HepG2 (cell line): Measurements from ENCODE around the gene KCNH6. TPM values are rescaled to one million over a fixed set of nuclear protein-coding genes. Genes with fewer than 3 reads are reported as not detected.

Experiments used
- BRCA1 ChIP-seq: sonication (generic); formaldehyde crosslinking; IDR thresholded peaks from 2 replicates; pipeline ENCODE4 v1.4.0; 2020; ENCODE audit warnings: missing genetic modification reagents
- FOXM1 ChIP-seq: sonication (generic); formaldehyde crosslinking; IDR thresholded peaks from 2 replicates; pipeline ENCODE4 v1.5.0; 2020; ENCODE audit warnings: missing genetic modification reagents
- HNF4A ChIP-seq: sonication (generic); formaldehyde crosslinking; IDR thresholded peaks from 2 replicates; pipeline ENCODE4 v1.4.0; 2020; ENCODE audit warnings: missing genetic modification reagents
- HNF4G ChIP-seq, 2 experiments: sonication (generic) in 1 of 2; formaldehyde crosslinking in 1 of 2; IDR thresholded peaks; 2 replicates each; pipeline versions ENCODE4 v1.4.0 to v1.6.1; 2011 to 2020; ENCODE audit warnings: borderline replicate concordance in 2 of 2, low read depth in 2 of 2, mild to moderate bottlenecking in 2 of 2, low read length in 1 of 2, missing genetic modification reagents in 1 of 2, moderate library complexity in 1 of 2
- IRX3 ChIP-seq: sonication (generic); formaldehyde crosslinking; IDR thresholded peaks from 2 replicates; pipeline ENCODE4 v1.8.1; 2023; ENCODE audit warnings: mild to moderate bottlenecking, low read depth, missing genetic modification reagents, borderline replicate concordance
- MBD4 ChIP-seq: IDR thresholded peaks from 2 replicates; pipeline ENCODE4 v1.6.1; 2012; ENCODE audit warnings: low read length, inconsistent platforms, borderline replicate concordance
- NR2C2 ChIP-seq: sonication (generic); formaldehyde crosslinking; IDR thresholded peaks from 2 replicates; pipeline ENCODE4 v1.4.0; 2020; ENCODE audit warnings: missing genetic modification reagents, mild to moderate bottlenecking, moderate library complexity, borderline replicate concordance
- PAF1 ChIP-seq: IDR thresholded peaks from 2 replicates; pipeline ENCODE4 v1.6.1; 2016; ENCODE audit warnings: missing genetic modification reagents, missing compliant biosample characterization
- TBX2 ChIP-seq: sonication (generic); formaldehyde crosslinking; IDR thresholded peaks from 2 replicates; pipeline ENCODE4 v1.5.0; 2020; ENCODE audit warnings: missing genetic modification reagents, mild to moderate bottlenecking, borderline replicate concordance
- ZFP36L1 ChIP-seq: sonication (generic); formaldehyde crosslinking; IDR thresholded peaks from 2 replicates; pipeline ENCODE4 v1.8.0; 2022; ENCODE audit warnings: mild to moderate bottlenecking, missing genetic modification reagents, moderate library complexity
- ZMYM3 ChIP-seq: sonication (generic); formaldehyde crosslinking; IDR thresholded peaks from 2 replicates; pipeline ENCODE4 v1.5.1; 2020; ENCODE audit warnings: mild to moderate bottlenecking, missing genetic modification reagents
- ZNF138 ChIP-seq: sonication (generic); formaldehyde crosslinking; IDR thresholded peaks from 2 replicates; pipeline ENCODE4 v1.5.0; 2020; ENCODE audit warnings: mild to moderate bottlenecking, low read depth, missing genetic modification reagents
- ZNF430 ChIP-seq: sonication (generic); formaldehyde crosslinking; IDR thresholded peaks from 2 replicates; pipeline ENCODE4 v1.9.0; 2021; ENCODE audit warnings: mild to moderate bottlenecking, missing genetic modification reagents
- polyA plus RNA-seq, 8 experiments: library from polyadenylated mRNA; depleted of rRNA in 3 of 8; stranded (reverse) in 7 of 8; unstranded in 1 of 8; fragments of >200 nt; fragmentation: Illumina TruSeq in 4 of 8; extraction: Trizol in 4 of 8; gene quantifications; 2 replicates each; pipeline versions ENCODE4 v1.2.1 to v1.2.3, GENCODE V29; 2011 to 2016; ENCODE audit warnings: low read depth in 4 of 8, missing spikeins in 1 of 8, mixed read lengths in 1 of 8; ENCODE audit not compliant: insufficient read depth in 1 of 8
- total RNA-seq, 5 experiments: library from RNA; depleted of rRNA; stranded (reverse); fragments of >200 nt; fragmentation: Illumina TruSeq; extraction: Trizol; gene quantifications; 2 replicates each; pipeline ENCODE4 v1.2.3, GENCODE V29; 2016; ENCODE audit warnings: low read depth in 1 of 5
- TF ChIP-seq, protein P1 (sequence below): sonication (generic); formaldehyde crosslinking; IDR thresholded peaks from 2 replicates; pipeline ENCODE4 v1.4.0; 2020; ENCODE audit warnings: missing genetic modification reagents
- TF ChIP-seq, protein P2 (sequence below): IDR thresholded peaks from 2 replicates; pipeline ENCODE4 v1.6.1; 2016
- TF ChIP-seq, protein P3 (sequence below): sonication (generic); formaldehyde crosslinking; IDR thresholded peaks from 2 replicates; pipeline ENCODE4 v1.5.0; 2020; ENCODE audit warnings: mild to moderate bottlenecking, missing genetic modification reagents

The KCNH6 gene
- total and polyA plus RNA-seq, 2 of the 13 experiments (the other 11 are each of a cell fraction or from before 2014, with no cell fraction given), result 0.05 to 0.18 TPM

DNA sequence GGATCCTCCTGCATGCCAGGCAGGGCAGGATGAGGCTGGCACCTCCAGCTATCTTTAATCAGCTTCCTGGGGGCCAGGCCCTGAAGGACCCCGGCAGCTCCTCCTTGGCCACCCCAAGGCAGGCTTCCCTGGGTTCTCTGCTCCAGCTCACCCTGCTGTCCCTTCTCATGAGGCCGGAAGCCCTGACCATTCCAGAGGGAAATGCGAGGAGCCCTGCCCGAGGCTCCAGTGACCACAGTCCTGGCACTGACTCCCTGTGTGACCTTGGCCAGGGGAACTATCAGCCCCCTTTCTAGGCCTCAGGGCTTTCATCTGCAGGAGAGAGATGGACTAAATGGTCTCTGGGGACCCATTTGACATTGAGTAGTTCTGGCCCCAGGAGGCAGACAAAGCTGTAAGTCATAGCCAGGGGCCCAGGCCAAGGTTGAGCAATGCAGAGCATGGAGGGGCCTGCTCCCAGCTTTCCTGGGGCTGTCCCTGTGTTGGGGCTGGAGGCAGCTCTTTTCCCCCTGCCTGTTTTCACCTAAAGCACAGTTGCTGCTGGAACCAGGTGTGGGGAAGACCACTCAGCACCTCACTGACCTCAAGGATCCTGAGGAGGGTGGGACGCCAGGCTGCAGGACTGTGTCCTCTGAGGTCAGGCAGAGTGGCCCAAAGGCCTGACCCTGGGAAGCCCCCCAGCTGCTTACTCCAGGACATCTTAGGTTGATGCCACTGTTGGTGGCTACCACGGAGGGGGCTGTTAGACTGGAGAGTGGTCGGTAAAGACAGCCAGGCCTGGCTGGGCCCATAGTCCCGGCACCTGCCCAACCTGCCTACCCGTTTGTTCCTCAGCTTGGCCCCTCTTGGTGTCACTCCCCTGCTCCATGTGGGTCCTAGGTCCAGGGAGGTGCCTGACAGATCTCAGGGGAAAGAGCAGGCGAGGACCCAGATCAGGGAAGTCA is 8.1 kb downstream of the KCNH6 start (continued):
- TF ChIP-seq HNF4A (CRISPR knock-in tag) (peak; percentile 92), HNF4G (IDR thresholded peaks at IDR 0.05; ENCODE audit: borderline replicate concordance, low read depth, low read length) (peak; percentile 70; the same call in 1 of the 2 replicates), HNF4G (CRISPR knock-in tag; IDR thresholded peaks at IDR 0.05; ENCODE audit: borderline replicate concordance, low read depth) (peak; percentile 66; the same call in 1 of the 2 replicates), MBD4 (no peak), NR2C2 (CRISPR knock-in tag) (peak; percentile 74), TBX2 (peak; percentile 83), ZNF138 (CRISPR knock-in tag) (no peak), PAF1 (CRISPR knock-in tag) (no peak), IRX3 (CRISPR knock-in tag) (no peak), ZFP36L1 (CRISPR knock-in tag) (0 out of 2 replicates have a peak, but pooled peaks have one; percentile 77), BRCA1 (CRISPR knock-in tag) (0 out of 2 replicates have a peak, but pooled peaks have one; percentile 66), FOXM1 (CRISPR knock-in tag) (no peak), ZNF430 (peak; percentile 81), ZMYM3 (peak; percentile 94)
- TF ChIP-seq, protein P1, sequence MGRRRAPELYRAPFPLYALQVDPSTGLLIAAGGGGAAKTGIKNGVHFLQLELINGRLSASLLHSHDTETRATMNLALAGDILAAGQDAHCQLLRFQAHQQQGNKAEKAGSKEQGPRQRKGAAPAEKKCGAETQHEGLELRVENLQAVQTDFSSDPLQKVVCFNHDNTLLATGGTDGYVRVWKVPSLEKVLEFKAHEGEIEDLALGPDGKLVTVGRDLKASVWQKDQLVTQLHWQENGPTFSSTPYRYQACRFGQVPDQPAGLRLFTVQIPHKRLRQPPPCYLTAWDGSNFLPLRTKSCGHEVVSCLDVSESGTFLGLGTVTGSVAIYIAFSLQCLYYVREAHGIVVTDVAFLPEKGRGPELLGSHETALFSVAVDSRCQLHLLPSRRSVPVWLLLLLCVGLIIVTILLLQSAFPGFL, result no peak
- TF ChIP-seq, protein P2, sequence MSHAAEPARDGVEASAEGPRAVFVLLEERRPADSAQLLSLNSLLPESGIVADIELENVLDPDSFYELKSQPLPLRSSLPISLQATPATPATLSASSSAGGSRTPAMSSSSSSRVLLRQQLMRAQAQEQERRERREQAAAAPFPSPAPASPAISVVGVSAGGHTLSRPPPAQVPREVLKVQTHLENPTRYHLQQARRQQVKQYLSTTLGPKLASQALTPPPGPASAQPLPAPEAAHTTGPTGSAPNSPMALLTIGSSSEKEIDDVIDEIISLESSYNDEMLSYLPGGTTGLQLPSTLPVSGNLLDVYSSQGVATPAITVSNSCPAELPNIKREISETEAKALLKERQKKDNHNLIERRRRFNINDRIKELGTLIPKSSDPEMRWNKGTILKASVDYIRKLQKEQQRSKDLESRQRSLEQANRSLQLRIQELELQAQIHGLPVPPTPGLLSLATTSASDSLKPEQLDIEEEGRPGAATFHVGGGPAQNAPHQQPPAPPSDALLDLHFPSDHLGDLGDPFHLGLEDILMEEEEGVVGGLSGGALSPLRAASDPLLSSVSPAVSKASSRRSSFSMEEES (CRISPR knock-in tag), result peak; percentile 69
- TF ChIP-seq, protein P3, sequence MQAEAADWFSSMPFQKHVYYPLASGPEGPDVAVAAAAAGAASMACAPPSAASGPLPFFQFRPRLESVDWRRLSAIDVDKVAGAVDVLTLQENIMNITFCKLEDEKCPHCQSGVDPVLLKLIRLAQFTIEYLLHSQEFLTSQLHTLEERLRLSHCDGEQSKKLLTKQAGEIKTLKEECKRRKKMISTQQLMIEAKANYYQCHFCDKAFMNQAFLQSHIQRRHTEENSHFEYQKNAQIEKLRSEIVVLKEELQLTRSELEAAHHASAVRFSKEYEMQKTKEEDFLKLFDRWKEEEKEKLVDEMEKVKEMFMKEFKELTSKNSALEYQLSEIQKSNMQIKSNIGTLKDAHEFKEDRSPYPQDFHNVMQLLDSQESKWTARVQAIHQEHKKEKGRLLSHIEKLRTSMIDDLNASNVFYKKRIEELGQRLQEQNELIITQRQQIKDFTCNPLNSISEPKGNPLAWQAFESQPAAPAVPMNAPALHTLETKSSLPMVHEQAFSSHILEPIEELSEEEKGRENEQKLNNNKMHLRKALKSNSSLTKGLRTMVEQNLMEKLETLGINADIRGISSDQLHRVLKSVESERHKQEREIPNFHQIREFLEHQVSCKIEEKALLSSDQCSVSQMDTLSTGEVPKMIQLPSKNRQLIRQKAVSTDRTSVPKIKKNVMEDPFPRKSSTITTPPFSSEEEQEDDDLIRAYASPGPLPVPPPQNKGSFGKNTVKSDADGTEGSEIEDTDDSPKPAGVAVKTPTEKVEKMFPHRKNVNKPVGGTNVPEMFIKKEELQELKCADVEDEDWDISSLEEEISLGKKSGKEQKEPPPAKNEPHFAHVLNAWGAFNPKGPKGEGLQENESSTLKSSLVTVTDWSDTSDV (CRISPR knock-in tag), result peak; percentile 85; the same call in 1 of the 2 replicates
